Left lung (tissue), 14 donors: Measurements from ENCODE around the gene LEAP2. TPM values are rescaled to one million over a fixed set of nuclear protein-coding genes. Genes with fewer than 3 reads are reported as not detected.
A peak's percentile ranks its signal among the peaks of the same experiment; 100 is the strongest.

Experiments used
- ATAC-seq: fragments of 200-7000 bp; cut with Tn5 transposase; one replicate; pipeline ENCODE4 v1.9.1; 2020; ENCODE audit warnings: moderate library complexity
- DNase-seq, 4 donors: peaks; one replicate each; pipeline ENCODE4 v3.0.0-alpha.2; 2013 to 2020
- H3K27ac ChIP-seq, 2 donors: fragments of 200-600 bp; sonication (generic) in 1 of 2; one replicate each; pipeline versions ENCODE4 v1.5.0 to v1.8.0; 2020 to 2021
- H3K27me3 ChIP-seq, 2 donors: fragments of 200-600 bp; sonication (generic) in 1 of 2; one replicate each; pipeline versions ENCODE4 v1.5.0 to v1.8.0; 2020 to 2021
- H3K36me3 ChIP-seq, 2 donors: fragments of 200-600 bp; sonication (generic) in 1 of 2; one replicate each; pipeline versions ENCODE4 v1.5.0 to v1.8.0; 2020 to 2021
- H3K4me1 ChIP-seq, 2 donors: fragments of 200-600 bp; one replicate each; pipeline ENCODE4 v1.8.0; 2021
- H3K4me3 ChIP-seq, 2 donors: fragments of 200-600 bp; sonication (generic) in 1 of 2; one replicate each; pipeline versions ENCODE4 v1.5.0 to v1.8.0; 2020 to 2021; ENCODE audit warnings: mild to moderate bottlenecking in 1 of 2
- H3K9me3 ChIP-seq, 2 donors: fragments of 200-600 bp; sonication (generic) in 1 of 2; one replicate each; pipeline versions ENCODE4 v1.5.0 to v1.8.0; 2020 to 2021
- intact Hi-C, 2 donors: fragments of 100-400 bp; cut with DNase I; formaldehyde crosslinking; loops; one replicate each; pipeline versions ENCODE4 v1.11.2 to v1.14.2; 2022
- long read RNA-seq, 12 donors: library from polyadenylated mRNA in 2 of 12; unstranded in 2 of 12; transcript quantifications; one replicate each; pipeline ENCODE4 v2.0.0 and lab custom pipeline, GENCODE V29; 2019 to 2026
- polyA plus RNA-seq, 6 donors: library from polyadenylated mRNA; unstranded; fragments of 120-200 nt; gene quantifications; one replicate each; pipeline ENCODE4 v1.2.1, GENCODE V29; 2013; ENCODE audit not compliant: insufficient read length in 6 of 6
- total RNA-seq, 2 donors: library from RNA; stranded (reverse); fragmentation: NEBNext Ultra II Directional; extraction: Animal tissue kit (Norgen Biotek cat#: 25700); gene quantifications; one replicate each; pipeline ENCODE4 v1.2.1, GENCODE V29; 2021
- TF ChIP-seq, protein P1 (sequence below), 2 donors: fragments of 200-600 bp; sonication (generic) in 1 of 2; IDR thresholded peaks; one replicate each; pipeline versions ENCODE4 v1.5.0 to v1.8.0; 2021; ENCODE audit warnings: antibody characterized with exemption in 2 of 2
- donor health status: DM: no; HTN: yes; CAD: no.
- donor health status: DM: no; HTN: no; CAD: no.

The LEAP2 gene, protein sequence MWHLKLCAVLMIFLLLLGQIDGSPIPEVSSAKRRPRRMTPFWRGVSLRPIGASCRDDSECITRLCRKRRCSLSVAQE
- 1 to 10 TPM; 1.2 to 1.9 TPM for total RNA-seq
- polyA plus RNA-seq, result 1 to 10 TPM; 3.2 to 6.0 (median 4.4) TPM
- long read RNA-seq, donor 1, partial matches to known transcripts, result 0 of 4 reads
- long read RNA-seq, donor 1, other reads (novel, unspliced or antisense), result 0 of 4 reads
- long read RNA-seq, donor 2, partial matches to known transcripts, result 0 of 2 reads
- long read RNA-seq, donor 2, other reads (novel, unspliced or antisense), result 0 of 2 reads
- long read RNA-seq, donor 3, result 0 reads
- long read RNA-seq, donor 4, result 0 reads
- long read RNA-seq, donor 5, partial matches to known transcripts, result 0 of 1 reads
- long read RNA-seq, donor 5, other reads (novel, unspliced or antisense), result 0 of 1 reads
- long read RNA-seq, donor 6, partial matches to known transcripts, result 0 of 3 reads
- long read RNA-seq, donor 6, other reads (novel, unspliced or antisense), result 0 of 3 reads
- long read RNA-seq, donor 7, partial matches to known transcripts, result 0 of 3 reads
- long read RNA-seq, donor 7, other reads (novel, unspliced or antisense), result 0 of 3 reads
- long read RNA-seq, donor 8, result 0 reads
- long read RNA-seq, donor 9, result 0 reads
- long read RNA-seq, donor 10, result 0 reads
- long read RNA-seq, donor 11, partial matches to known transcripts, result 0 of 1 reads
- long read RNA-seq, donor 11, other reads (novel, unspliced or antisense), result 0 of 1 reads
- long read RNA-seq, donor 12, partial matches to known transcripts, result 0 of 2 reads
- long read RNA-seq, donor 12, other reads (novel, unspliced or antisense), result 0 of 2 reads

DNA sequence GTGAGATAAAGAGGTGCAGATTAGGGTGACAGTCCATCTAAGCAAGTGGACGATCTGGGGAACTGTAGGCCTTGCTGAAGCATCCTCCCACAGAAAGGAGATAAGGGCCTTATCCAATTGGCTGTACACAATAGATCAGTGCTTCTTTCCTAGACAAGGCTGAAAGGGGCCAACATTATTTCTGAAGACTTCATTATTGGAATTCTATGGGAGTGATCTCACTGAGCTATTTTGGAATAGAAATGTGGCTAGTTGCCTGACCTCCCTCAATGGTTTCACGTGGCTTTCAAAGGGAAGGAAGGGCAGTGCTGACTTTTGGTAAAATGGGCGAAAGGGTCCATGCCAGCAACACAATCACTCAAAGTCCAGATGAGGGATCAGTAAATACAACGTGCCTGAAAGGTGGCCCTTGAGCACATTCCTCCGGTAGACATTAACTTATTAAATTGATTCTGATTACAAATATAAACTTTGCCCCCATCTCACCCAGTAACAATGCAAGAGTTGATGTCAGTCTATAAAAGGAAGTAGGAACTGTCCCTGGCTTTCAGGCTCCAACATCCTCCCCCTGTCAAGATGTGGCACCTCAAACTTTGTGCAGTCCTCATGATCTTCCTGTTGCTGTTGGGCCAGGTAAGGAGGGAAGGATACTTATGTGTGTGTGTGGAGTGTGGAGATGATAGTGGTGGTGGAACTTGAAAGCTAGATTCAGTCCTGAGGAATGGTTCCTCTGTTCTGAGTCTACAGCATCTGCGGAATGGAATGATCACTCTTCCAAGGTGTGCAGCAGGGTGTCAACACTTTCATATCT is at the start of gene LEAP2:
Gene LEAP2, plus strand, starts transcription at position 550 of the 811 bp plus-strand sequence. Its CDS starts 27 bp downstream, at position 577.
- peak within 1 kb of the TSS in 1 of 2 donors; percentile 27 for H3K27ac ChIP-seq

GRCh38 chr5:132824426-132824825 is 49.0 kb upstream of the LEAP2 start:
- no peaks in the 10 kb centered on the region for H3K9me3 ChIP-seq
- no peak overlapping the region for H3K4me3 ChIP-seq
- intact Hi-C loops, result no loop called here
- ATAC-seq (no peak), DNase-seq (no peak)
- TF ChIP-seq, protein P1, sequence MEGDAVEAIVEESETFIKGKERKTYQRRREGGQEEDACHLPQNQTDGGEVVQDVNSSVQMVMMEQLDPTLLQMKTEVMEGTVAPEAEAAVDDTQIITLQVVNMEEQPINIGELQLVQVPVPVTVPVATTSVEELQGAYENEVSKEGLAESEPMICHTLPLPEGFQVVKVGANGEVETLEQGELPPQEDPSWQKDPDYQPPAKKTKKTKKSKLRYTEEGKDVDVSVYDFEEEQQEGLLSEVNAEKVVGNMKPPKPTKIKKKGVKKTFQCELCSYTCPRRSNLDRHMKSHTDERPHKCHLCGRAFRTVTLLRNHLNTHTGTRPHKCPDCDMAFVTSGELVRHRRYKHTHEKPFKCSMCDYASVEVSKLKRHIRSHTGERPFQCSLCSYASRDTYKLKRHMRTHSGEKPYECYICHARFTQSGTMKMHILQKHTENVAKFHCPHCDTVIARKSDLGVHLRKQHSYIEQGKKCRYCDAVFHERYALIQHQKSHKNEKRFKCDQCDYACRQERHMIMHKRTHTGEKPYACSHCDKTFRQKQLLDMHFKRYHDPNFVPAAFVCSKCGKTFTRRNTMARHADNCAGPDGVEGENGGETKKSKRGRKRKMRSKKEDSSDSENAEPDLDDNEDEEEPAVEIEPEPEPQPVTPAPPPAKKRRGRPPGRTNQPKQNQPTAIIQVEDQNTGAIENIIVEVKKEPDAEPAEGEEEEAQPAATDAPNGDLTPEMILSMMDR (IDR thresholded peaks at IDR 0.05), result no peak
- peaks cover 0 to 24% of the 10 kb centered on the region in 2 donors for H3K36me3 ChIP-seq
- peaks cover 4 to 39% of the 10 kb centered on the region in 2 donors for H3K4me1 ChIP-seq
- H3K27ac ChIP-seq, result no peak overlapping the region
- peaks cover 0 to 86% of the 10 kb centered on the region in 2 donors for H3K27me3 ChIP-seq

More for the DNA sequence above, at the start of gene LEAP2:
- Histone ChIP-seq H3K9me3 (no peaks in the 10 kb centered on the region), H3K4me1 (no peaks in the 10 kb centered on the region), H3K27me3 (no peaks in the 10 kb centered on the region), H3K36me3 (peaks cover 0 to 72% of the 10 kb centered on the region in 2 donors), H3K4me3 (no peak within 1 kb of the TSS)
- DNase-seq (no peak), ATAC-seq (peak; percentile 45)
- intact Hi-C loops, result no loop called here
- TF ChIP-seq, protein P1 (IDR thresholded peaks at IDR 0.05), result no peak

GRCh38 chr5:132825033-132825833 is 48.2 kb upstream of the LEAP2 start:
- ATAC-seq, result no peak
- no peak for DNase-seq
- H3K4me3 ChIP-seq, result no peak overlapping the region

GRCh38 chr5:132825834-132826391 is 47.6 kb upstream of the LEAP2 start:
- Histone ChIP-seq H3K27ac (peak overlapping the region; percentile 13 to 20), H3K9me3 (no peaks in the 10 kb centered on the region), H3K36me3 (peaks cover 0 to 24% of the 10 kb centered on the region in 2 donors), H3K4me1 (peaks cover 7 to 38% of the 10 kb centered on the region in 2 donors), H3K4me3 (no peak overlapping the region), H3K27me3 (peaks cover 0 to 89% of the 10 kb centered on the region in 2 donors)
- DNase-seq, result no peak
- intact Hi-C loops, result no loop called here
- TF ChIP-seq, protein P1 (IDR thresholded peaks at IDR 0.05), result no peak
- no peak for ATAC-seq

More at GRCh38 chr5:132825033-132825833, 48.2 kb upstream of the LEAP2 start:
- TF ChIP-seq, protein P1 (IDR thresholded peaks at IDR 0.05), result no peak
- Histone ChIP-seq H3K27ac (no peak overlapping the region), H3K36me3 (peaks cover 0 to 24% of the 10 kb centered on the region in 2 donors), H3K27me3 (peaks cover 0 to 86% of the 10 kb centered on the region in 2 donors), H3K4me1 (peaks cover 4 to 36% of the 10 kb centered on the region in 2 donors), H3K9me3 (no peaks in the 10 kb centered on the region)
- intact Hi-C loops, result no loop called here
